K562 (cell line): ENCODE measurements around the gene RAB7A.

ENCODE experiments used
- CTCF ChIP-seq, 3 experiments: IDR thresholded peaks in 2 of 3; conservative IDR thresholded peaks in 1 of 3; 2 replicates each; pipeline ENCODE4 v1.5.1; 2011 to 2012; ENCODE audit warnings: low read length in 3 of 3, mild to moderate bottlenecking in 3 of 3, control low read depth in 2 of 3, improper control_type of control experiment in 1 of 3, inconsistent platforms in 1 of 3, low read depth in 1 of 3, mixed read lengths in 1 of 3, moderate library complexity in 1 of 3; ENCODE audit not compliant: insufficient read depth in 2 of 3
- EP300 ChIP-seq: IDR thresholded peaks from 2 replicates; pipeline ENCODE4 v1.6.1; 2012; ENCODE audit warnings: low read length, improper control_type of control experiment
- ETV5 ChIP-seq: sonication (generic); formaldehyde crosslinking; IDR thresholded peaks from 2 replicates; pipeline ENCODE4 v1.4.0; 2020; ENCODE audit warnings: low read depth, mild to moderate bottlenecking, missing genetic modification reagents
- SIX5 ChIP-seq, 2 experiments: IDR thresholded peaks; 2 replicates each; pipeline ENCODE4 v1.6.1; 2011; ENCODE audit warnings: low read length in 2 of 2, borderline replicate concordance in 1 of 2, low read depth in 1 of 2, mild to moderate bottlenecking in 1 of 2, moderate library complexity in 1 of 2; ENCODE audit not compliant: insufficient read depth in 1 of 2
- SNRNP70 ChIP-seq: fragments of 200-400 bp; formaldehyde crosslinking; optimal IDR thresholded peaks from 2 replicates; pipeline ENCODE3; 2017; ENCODE audit warnings: low read depth, low read length
- TAF9B ChIP-seq: fragments of 450-650 bp; IDR thresholded peaks from 2 replicates; pipeline ENCODE4 v1.6.1; 2018; ENCODE audit warnings: mild to moderate bottlenecking; ENCODE audit not compliant: partially characterized antibody
- ZC3H4 ChIP-seq: sonication (generic); formaldehyde crosslinking; IDR thresholded peaks from 2 replicates; pipeline ENCODE4 v1.9.0; 2021; ENCODE audit warnings: missing genetic modification reagents, borderline replicate concordance
- ZNF436 ChIP-seq: fragments of 250-450, 450-650 bp; sonication (Bioruptor Pico); formaldehyde crosslinking; IDR thresholded peaks from 2 replicates; pipeline ENCODE4 v1.7.0; 2020; ENCODE audit warnings: mild to moderate bottlenecking
- TF ChIP-seq, protein P1 (sequence below): sonication (generic); formaldehyde crosslinking; IDR thresholded peaks from 2 replicates; pipeline ENCODE4 v1.8.1; 2022; ENCODE audit warnings: missing genetic modification reagents
- TF ChIP-seq, protein P2 (sequence below): sonication (generic); formaldehyde crosslinking; IDR thresholded peaks from 2 replicates; pipeline ENCODE4 v1.8.1; 2023; ENCODE audit warnings: mild to moderate bottlenecking, missing genetic modification reagents
- TF ChIP-seq, protein P3 (sequence below): sonication (generic); formaldehyde crosslinking; IDR thresholded peaks from 2 replicates; pipeline ENCODE4 v1.9.0; 2022; ENCODE audit warnings: mild to moderate bottlenecking, missing genetic modification reagents

- TF ChIP-seq ZC3H4 (CRISPR knock-in tag) (no peak), ZNF436 (no peak), ETV5 (CRISPR knock-in tag) (no peak), CTCF (IDR thresholded peaks at IDR 0.05 in 2 of 3, conservative IDR thresholded peaks at IDR 0.05 in 1 of 3; ENCODE audit: insufficient read depth in 2 of 3, low read depth in 1 of 3, low read length in 3 of 3) (no peak), TAF9B (no peak), SNRNP70 (no peak), SIX5 (IDR thresholded peaks at IDR 0.05; ENCODE audit: borderline replicate concordance in 1 of 2, insufficient read depth in 1 of 2, low read depth in 1 of 2, low read length in 2 of 2) (no peak), EP300 (no peak)
- TF ChIP-seq, protein P1, sequence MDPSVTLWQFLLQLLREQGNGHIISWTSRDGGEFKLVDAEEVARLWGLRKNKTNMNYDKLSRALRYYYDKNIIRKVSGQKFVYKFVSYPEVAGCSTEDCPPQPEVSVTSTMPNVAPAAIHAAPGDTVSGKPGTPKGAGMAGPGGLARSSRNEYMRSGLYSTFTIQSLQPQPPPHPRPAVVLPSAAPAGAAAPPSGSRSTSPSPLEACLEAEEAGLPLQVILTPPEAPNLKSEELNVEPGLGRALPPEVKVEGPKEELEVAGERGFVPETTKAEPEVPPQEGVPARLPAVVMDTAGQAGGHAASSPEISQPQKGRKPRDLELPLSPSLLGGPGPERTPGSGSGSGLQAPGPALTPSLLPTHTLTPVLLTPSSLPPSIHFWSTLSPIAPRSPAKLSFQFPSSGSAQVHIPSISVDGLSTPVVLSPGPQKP (CRISPR knock-in tag), result no peak
- TF ChIP-seq, protein P2, sequence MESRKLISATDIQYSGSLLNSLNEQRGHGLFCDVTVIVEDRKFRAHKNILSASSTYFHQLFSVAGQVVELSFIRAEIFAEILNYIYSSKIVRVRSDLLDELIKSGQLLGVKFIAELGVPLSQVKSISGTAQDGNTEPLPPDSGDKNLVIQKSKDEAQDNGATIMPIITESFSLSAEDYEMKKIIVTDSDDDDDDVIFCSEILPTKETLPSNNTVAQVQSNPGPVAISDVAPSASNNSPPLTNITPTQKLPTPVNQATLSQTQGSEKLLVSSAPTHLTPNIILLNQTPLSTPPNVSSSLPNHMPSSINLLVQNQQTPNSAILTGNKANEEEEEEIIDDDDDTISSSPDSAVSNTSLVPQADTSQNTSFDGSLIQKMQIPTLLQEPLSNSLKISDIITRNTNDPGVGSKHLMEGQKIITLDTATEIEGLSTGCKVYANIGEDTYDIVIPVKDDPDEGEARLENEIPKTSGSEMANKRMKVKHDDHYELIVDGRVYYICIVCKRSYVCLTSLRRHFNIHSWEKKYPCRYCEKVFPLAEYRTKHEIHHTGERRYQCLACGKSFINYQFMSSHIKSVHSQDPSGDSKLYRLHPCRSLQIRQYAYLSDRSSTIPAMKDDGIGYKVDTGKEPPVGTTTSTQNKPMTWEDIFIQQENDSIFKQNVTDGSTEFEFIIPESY, result no peak
- TF ChIP-seq, protein P3, sequence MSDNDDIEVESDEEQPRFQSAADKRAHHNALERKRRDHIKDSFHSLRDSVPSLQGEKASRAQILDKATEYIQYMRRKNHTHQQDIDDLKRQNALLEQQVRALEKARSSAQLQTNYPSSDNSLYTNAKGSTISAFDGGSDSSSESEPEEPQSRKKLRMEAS (CRISPR knock-in tag), result no peak
Observed at GRCh38 chr3:128745742-128746141, 19.8 kb downstream of the RAB7A start.
